ENCODE results near the gene JTB. TPM values are rescaled to one million over a fixed set of nuclear protein-coding genes. Genes with fewer than 3 reads are reported as not detected.

Gene JTB
- total and polyA plus RNA-seq, 9 of the 15 experiments (the other 6 are each of a cell fraction or from before 2014, with no cell fraction given), result 24.7 to 308 (median 151) TPM

DNA sequence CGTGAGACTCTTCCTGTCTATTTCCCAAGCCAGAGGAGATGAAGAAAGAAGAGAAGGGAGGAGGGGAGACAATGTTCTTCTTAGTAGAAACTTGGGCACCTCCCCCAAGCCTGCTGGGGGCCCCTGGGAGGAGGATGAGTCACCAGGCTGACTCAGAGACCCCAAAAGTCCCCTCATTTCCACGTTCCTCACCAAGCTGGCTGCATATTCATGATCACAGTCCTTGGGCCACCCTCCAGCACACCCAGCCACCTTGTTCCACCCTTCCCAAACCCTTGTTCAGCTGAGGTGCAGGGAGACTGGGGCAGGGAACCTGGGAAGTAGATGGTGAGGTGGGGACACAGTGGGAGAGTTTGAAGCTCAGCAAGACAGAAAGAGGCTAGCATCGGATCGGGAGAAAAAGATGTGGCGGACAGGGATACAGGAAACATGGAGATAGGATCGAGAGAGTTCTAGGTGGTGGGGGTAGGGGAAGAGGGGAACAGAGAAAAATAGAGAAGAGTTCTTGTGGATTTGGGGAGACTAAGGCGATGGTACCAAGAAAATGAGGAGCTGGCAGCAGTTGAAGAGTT lies 8.0 kb upstream of the JTB start (continued):
- TF ChIP-seq SAP30 (IDR thresholded peaks at IDR 0.05; ENCODE audit: borderline replicate concordance, insufficient read depth, low read depth, low read length, poor library complexity, severe bottlenecking) (no peak), KAT8 (IDR thresholded peaks at IDR 0.05; ENCODE audit: low read depth) (no peak), CBX2 (IDR thresholded peaks at IDR 0.05; ENCODE audit: insufficient read depth, low read length, poor library complexity, severe bottlenecking) (no peak), SIX5 (IDR thresholded peaks at IDR 0.05; ENCODE audit: borderline replicate concordance in 1 of 2, insufficient read depth in 1 of 2, low read depth in 1 of 2, low read length in 2 of 2) (no peak), NKRF (IDR thresholded peaks at IDR 0.05; ENCODE audit: borderline replicate concordance) (peak; percentile 38; the same call in 1 of the 2 replicates), TRIM24 (IDR thresholded peaks at IDR 0.05) (no peak), HDAC2 (IDR thresholded peaks at IDR 0.05) (no peak; the same call in 1 of the 2 replicates), NRF1 (conservative IDR thresholded peaks at IDR 0.05 in 1 of 2, IDR thresholded peaks at IDR 0.05 in 1 of 2) (no peak), NR2C2 (CRISPR knock-in tag; IDR thresholded peaks at IDR 0.05) (no peak), NR2C2 (tag; IDR thresholded peaks at IDR 0.05) (no peak), RAD21 (CRISPR knock-in tag; conservative IDR thresholded peaks at IDR 0.05 in 1 of 2, IDR thresholded peaks at IDR 0.05 in 1 of 2) (0 out of 4 replicates have a peak, but pooled peaks of 1 of the 2 experiments have one; percentile 1), SNRNP70 (optimal IDR thresholded peaks at IDR 0.05; ENCODE audit: low read depth, low read length) (no peak)
- TF ChIP-seq, protein P1, sequence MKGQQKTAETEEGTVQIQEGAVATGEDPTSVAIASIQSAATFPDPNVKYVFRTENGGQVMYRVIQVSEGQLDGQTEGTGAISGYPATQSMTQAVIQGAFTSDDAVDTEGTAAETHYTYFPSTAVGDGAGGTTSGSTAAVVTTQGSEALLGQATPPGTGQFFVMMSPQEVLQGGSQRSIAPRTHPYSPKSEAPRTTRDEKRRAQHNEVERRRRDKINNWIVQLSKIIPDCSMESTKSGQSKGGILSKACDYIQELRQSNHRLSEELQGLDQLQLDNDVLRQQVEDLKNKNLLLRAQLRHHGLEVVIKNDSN (CRISPR knock-in tag; IDR thresholded peaks at IDR 0.05), result 0 out of 2 replicates have a peak, but pooled peaks have one; percentile 11
- TF ChIP-seq, protein P2, sequence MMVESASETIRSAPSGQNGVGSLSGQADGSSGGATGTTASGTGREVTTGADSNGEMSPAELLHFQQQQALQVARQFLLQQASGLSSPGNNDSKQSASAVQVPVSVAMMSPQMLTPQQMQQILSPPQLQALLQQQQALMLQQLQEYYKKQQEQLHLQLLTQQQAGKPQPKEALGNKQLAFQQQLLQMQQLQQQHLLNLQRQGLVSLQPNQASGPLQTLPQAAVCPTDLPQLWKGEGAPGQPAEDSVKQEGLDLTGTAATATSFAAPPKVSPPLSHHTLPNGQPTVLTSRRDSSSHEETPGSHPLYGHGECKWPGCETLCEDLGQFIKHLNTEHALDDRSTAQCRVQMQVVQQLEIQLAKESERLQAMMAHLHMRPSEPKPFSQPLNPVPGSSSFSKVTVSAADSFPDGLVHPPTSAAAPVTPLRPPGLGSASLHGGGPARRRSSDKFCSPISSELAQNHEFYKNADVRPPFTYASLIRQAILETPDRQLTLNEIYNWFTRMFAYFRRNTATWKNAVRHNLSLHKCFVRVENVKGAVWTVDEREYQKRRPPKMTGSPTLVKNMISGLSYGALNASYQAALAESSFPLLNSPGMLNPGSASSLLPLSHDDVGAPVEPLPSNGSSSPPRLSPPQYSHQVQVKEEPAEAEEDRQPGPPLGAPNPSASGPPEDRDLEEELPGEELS (CRISPR knock-in tag; IDR thresholded peaks at IDR 0.05; ENCODE audit: borderline replicate concordance), result no peak
